ENCODE measurements around the gene MAPK8IP3.

The MAPK8IP3 gene

GRCh38 chr16:1743376-1744337 lies 37.7 kb downstream of the MAPK8IP3 start:
- no peak for DNase-seq

DNA sequence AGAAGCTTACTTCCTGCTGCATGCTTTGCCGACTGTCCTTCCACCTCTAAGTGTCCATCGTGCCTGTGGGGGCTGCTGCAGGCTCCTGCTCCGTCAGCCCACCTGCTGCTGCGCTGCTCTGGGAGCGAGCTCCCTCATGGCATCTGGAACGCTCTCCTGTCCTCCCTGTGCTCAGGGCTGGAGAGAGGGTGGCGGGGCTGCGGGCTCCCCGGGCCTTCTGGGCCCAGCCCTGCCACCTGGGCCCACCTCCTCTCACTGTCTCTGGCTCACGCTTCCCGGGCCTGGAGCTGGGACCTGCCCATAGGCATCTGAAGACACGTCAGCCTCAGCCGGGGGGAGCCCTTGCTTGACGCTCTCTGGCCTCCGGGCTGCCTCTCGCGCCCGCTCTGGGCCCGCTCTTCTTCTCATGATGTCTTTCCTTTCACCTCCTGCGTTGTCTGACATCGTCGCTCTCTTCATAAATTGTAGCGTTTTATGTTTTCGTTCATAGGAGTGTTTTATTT lies 38.4 kb downstream of the MAPK8IP3 start:
- no peak for DNase-seq

- no peak for DNase-seq
Measured at GRCh38 chr16:1745181-1745899, 39.3 kb downstream of the MAPK8IP3 start.

DNA sequence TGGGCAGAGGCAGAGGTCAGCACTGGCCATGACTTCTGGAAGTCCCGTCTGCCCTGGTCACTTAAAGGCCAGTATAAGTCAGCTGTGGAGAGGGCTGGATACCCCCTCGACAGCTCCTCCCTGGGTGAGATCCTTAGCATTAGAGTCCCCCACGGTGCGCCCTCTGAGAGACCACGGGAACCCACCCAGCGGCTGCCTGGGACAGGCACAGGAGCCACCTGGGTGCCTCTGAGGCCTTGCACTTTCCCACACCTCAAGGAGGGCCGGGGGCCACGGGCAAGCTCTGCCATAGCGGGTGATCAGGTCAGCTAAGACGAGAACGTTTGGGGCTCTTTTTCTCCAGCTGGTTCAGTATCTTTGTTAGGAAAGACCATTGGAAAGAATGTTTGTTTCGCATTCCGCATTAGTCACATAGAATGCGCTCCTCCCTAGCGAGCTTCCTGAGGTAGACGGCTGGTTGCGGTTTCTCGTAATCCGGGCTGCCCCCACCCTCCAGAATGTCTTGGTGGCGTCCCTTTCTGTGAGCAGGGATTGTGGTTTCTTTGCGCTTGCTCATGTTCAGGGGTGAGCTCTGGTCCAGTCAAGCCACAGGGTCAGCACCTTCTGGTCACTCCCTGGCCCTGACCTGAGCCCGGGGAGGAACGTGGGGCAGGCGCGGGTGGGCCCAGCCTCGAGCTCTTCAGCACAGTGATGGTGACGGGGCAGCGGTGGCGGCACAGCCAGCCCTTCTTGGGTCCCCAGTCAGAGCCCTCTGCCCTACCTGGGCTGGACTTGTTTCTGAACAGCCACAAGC lies 40.1 kb downstream of the MAPK8IP3 start:
- no peak for DNase-seq

- DNase-seq = no peak
Measured at GRCh38 chr16:1746693-1747195, 40.7 kb downstream of the MAPK8IP3 start.

DNA sequence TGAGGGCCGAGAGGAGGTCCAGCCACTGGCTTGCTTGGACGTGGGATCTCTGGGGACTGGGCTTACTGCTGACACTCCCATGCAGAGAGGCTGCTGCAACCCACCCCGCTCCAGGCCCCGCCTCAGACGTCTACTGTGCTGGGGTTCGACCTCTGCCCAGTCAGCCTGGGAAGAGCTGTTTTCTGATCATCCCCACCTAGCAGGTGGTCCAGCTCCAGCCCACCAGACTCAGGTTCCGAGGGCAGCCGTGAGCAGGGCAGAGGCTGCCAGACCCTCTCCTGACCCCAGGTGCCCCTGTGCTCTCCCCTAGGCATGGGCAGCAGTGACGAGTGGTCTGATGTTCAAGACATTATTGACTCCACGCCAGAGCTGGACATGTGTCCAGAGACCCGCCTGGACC lies 41.9 kb downstream of the MAPK8IP3 start:
- DNase-seq = no peak

DNA sequence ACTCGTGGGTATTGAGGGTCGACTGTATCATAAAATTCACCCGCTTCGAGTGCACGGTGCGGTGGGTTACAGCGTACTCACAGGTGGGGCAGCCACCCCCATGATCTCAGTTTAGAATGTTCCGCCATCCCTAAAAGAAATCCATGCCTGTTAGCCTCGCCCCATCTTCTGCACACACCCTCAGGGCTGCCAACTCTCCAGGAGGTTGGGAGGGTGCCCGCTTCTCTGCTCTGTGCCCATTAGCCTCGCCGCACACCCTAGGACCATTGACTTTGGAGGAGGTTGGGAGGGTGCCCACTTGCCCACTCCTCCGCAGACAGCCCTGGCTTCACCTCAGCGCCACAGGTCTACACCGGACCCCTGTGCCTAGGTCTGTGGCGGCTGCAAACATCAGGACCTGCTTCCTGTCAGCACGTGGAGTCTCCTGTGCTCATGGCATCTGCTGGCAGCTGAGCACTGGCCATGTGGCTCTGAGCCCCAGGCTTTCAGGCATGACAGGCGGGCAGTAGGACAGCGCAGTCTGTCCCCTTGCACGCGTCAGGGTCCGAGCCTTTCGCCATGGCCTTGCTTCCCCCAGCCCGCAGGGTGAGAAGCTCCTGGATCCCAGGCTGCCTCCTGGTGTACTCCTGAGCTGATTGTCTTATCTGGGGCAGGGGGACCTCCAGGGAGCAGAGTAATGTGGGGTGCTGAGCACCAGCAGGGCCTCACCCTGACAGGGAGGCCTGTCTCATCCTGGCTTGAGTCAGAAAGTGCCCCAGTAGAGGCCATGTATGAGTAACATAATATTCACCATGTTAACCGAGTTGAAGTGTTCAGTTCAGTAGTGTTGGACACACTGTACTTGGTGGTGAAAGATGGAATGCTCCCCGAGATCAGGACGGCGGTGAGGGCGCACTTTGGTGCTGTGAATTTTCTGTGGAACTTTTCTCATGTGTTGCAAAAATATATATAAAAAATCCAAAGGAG lies 43.4 kb downstream of the MAPK8IP3 start:
- no peak for DNase-seq

DNA sequence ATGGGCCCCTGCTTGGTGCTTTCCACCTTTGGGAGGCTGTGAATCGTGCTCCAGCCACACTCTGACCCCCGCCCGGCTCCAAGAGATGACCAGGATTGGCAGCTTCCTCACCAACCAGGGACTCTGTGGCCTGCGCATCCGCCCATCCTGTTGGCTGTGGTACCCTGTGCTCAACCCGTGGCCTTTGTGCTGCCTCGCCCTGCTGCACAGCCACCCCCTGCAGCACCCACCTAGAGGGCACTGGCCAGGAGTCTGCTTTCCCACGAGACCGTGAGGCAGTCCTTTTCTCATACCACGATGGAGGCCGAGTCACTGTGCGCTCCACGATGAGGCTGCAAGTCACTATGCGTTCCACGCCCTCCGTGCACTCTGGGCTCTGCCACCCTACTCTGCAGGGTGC lies 46.0 kb downstream of the MAPK8IP3 start:
- DNase-seq = no peak

DNA sequence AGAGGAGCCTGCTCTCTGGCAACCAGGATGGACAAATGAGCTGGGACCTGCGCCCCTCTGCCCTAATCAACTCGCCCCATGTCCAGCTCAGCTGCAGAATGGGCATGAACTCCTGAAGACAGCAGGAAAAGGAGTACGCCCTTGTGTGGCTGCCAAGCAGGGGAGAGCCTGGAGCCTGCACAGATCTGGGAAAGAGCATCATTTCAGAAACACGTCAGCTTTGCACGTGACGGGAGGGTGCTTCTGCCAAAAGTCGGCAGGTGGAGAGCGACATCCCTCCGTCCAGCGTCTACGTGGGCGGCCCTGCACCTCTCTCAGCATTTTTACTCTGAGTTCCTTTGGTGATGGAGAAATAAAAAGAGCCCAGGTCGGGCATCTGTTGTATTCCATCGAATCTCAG lies 46.9 kb downstream of the MAPK8IP3 start:
- no peak for DNase-seq

- DNase-seq = no peak
Measured at GRCh38 chr16:1754204-1754603, 48.2 kb downstream of the MAPK8IP3 start.

DNA sequence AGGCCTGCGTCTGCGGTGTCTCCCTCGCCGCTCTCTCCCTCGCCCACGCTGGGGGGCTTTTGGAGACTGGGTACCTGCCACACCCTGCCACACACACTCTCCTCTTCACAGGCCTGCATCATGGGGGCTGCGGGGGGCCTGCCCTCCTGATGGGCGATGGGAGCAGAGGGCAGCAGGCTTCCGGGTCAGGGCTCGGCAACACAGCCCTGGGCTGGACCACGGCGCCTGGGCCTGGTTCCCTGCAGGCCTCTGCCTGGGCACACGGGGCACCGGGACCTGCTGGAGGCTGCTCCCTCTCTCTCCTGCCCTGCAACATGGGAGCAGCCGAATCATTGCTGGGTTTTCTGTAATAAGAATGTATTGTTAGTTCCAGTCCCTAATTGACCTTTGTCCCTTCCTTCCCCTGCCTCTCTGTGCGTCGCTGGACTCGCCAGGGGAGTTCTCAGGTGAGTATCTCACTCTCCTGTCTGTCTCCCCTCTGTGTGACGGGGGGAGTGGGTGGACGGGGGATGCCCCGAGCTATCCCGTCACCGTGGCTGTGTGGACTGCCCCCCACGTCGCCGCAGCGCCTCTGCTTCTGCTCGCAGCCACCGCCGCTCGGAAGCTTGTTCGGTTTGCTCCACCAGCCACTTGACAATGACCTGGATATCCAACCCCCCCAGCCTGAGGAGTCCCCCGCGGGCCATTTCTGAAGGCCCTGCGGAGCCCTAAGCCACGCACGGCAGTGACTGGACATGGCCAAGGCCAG lies 51.9 kb downstream of the MAPK8IP3 start:
- DNase-seq = no peak

DNA sequence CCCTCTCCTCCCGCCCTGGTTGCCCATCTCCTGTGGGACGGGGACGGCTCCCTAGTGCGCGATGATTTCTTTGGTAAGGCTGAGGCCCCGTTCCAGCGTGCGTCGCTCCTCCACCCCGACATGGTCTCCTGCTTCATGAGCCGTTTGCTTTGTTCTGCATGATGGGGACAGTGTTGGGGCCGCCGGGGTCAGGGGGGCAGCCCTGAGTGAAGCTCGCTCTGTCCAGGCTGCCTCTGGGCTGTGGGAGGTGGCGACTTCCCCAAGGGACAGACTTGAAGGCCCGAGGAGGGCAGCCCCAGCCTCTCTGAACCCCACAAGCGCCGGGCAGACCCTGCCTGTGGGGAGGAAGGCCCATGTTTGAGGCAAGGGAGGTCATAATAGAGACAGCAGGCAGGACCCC lies 52.9 kb downstream of the MAPK8IP3 start:
- DNase-seq = no peak

- no peak for DNase-seq
Measured at GRCh38 chr16:1759511-1759910, 53.5 kb downstream of the MAPK8IP3 start.

DNA sequence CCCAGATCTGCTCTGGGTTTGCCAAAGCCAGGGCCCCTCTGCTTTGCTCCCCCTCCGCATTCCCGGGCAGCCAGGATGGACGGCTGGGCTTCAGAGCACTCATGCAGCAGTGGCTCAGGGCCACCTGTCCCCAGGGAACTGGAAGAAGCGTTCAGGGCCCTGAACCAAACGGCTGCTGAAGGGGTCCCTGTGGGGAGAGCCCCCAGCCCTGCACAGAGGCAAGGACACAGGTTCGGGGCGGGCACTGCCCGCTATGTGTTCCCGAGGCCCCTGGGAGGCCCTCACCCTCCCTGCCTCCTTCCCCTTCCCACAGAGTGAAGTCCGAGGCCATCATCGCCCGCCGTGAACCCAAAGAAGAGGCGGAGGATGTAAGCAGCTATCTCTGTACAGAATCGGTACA lies 54.9 kb downstream of the MAPK8IP3 start:
- DNase-seq = no peak

- DNase-seq = no peak
Measured at GRCh38 chr16:1761751-1762150, 55.8 kb downstream of the MAPK8IP3 start.

DNA sequence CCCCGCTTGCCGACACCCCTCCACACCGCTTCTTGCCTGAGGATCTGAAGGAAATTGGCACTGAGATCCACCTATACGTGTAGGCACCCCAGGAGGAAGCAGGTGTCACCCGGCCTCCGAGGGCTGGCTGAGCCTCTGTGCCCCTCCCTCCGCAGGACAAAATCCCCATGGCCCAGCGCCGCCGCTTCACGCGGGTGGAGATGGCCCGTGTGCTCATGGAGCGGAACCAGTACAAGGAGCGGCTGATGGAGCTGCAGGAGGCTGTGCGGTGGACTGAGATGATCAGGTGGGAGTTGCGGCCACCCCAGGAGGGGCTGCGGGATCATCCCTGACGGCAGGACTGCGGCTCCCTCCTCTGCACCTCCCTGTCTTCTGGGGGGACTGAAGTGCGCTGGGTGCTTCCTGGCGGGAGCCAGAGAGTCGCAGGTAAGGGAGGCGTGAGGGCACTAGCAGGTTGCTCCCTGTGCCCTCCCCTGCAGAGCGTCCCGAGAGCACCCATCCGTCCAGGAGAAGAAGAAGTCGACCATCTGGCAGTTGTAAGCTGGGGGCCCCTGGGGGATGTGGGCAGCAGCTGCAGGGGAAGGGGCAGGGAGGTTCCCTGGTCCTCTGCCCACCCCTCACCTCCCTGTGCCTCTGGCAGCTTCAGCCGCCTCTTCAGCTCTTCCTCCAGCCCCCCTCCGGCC lies 56.3 kb downstream of the MAPK8IP3 start:
- DNase-seq = no peak

- DNase-seq = no peak
Measured at GRCh38 chr16:1762879-1763520, 57.0 kb downstream of the MAPK8IP3 start.

GRCh38 chr16:1763521-1764511 lies 57.8 kb downstream of the MAPK8IP3 start:
- no peak for DNase-seq
